Chondrocyte (in vitro differentiated cells): Measurements from ENCODE around the gene AKAP13. TPM values are rescaled to one million over a fixed set of nuclear protein-coding genes. Genes with fewer than 3 reads are reported as not detected.
"Not testable (repeated sequence)": the region's sequence is repeated elsewhere in the genome, so short reads cannot be mapped to it uniquely, and the experiment has no call there.

Experiments used
- DNase-seq: peaks from one replicate; pipeline ENCODE4 v3.0.0; 2021; ENCODE audit warnings: mixed read lengths, low spot score
- H3K27ac Mint-ChIP-seq: one replicate; pipeline ENCODE4 v1.8.0; 2021; ENCODE audit warnings: mild to moderate bottlenecking, moderate library complexity, mixed read lengths; ENCODE audit not compliant: unreplicated experiment
- H3K27me3 Mint-ChIP-seq: 2 replicates; pipeline ENCODE4 v1.8.0; 2021; ENCODE audit warnings: low read depth, mixed read lengths
- H3K36me3 Mint-ChIP-seq: 2 replicates; pipeline ENCODE4 v1.8.0; 2021; ENCODE audit warnings: low read depth, mixed read lengths
- H3K4me1 Mint-ChIP-seq: 2 replicates; pipeline ENCODE4 v1.8.0; 2021; ENCODE audit warnings: low read depth, mild to moderate bottlenecking, mixed read lengths
- H3K4me3 Mint-ChIP-seq: one replicate; pipeline ENCODE4 v1.8.0; 2021; ENCODE audit warnings: mild to moderate bottlenecking, moderate library complexity, mixed read lengths; ENCODE audit not compliant: unreplicated experiment
- H3K9me3 Mint-ChIP-seq: 2 replicates; pipeline ENCODE4 v1.8.0; 2021; ENCODE audit warnings: low read depth, mixed read lengths
- CTCF ChIP-seq: fragments of 200-600 bp; sonication (generic); IDR thresholded peaks from 2 replicates; pipeline ENCODE4 v1.5.0; 2021; ENCODE audit warnings: antibody characterized with exemption, mild to moderate bottlenecking, moderate library complexity
- total RNA-seq: library from RNA; stranded (reverse); gene quantifications from 3 replicates; pipeline ENCODE4 v1.2.1, GENCODE V29; 2021

AKAP13 gene
- total RNA-seq, 1 donor from 2014 or later: 80.6 TPM

DNA sequence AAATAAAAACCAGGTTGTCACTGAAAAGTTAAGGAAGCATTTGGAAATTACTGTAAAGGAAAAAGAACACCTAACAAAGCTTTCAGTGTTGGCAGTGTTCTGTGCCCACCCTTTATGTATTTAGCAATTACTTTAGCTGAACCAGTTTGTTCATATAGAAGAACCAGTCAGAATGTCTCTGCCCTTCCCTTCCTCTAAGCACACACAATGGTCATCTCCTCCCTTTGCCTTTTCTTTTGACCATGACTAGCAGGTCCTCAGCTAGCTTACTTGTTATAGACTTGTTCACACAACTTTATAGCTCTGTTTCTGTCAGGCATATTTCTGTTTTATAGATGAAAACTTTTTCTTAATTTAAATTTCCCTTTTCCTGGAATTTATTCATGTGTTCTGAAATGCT, 59.6 kb downstream of the AKAP13 start:
- no peak for TF ChIP-seq CTCF
- no peak for DNase-seq
- H3K36me3 Mint-ChIP-seq: no peaks in the 10 kb centered on the region
- H3K27me3 Mint-ChIP-seq: no peaks in the 10 kb centered on the region
- H3K4me1 Mint-ChIP-seq: peaks cover 28% of the 10 kb centered on the region
- H3K4me3 Mint-ChIP-seq: no peak overlapping the region
- no peak overlapping the region for H3K27ac Mint-ChIP-seq
- no peaks in the 10 kb centered on the region for H3K9me3 Mint-ChIP-seq

DNA sequence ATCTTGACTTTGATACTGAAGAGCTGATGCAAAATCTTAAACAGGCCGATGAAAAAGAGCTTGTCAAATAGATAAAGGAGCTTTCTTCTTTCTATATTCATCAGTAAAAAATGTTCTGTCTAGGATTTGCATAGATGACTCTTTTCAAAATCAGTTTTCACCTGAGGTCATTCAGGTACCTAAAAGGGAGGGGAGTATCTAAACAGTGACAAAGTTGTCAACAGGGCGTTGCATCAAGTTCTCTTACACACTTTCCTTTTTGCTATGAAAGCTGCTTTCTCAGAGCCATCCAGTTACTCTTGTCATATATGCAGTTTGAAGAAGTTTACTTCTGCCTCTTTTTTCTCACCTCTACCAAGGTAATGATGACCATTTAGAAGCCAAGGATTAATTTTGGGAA, 60.0 kb downstream of the AKAP13 start:
- H3K9me3 Mint-ChIP-seq: no peaks in the 10 kb centered on the region
- no peaks in the 10 kb centered on the region for H3K27me3 Mint-ChIP-seq
- no peak overlapping the region for H3K27ac Mint-ChIP-seq
- TF ChIP-seq CTCF: no peak
- peaks cover 29% of the 10 kb centered on the region for H3K4me1 Mint-ChIP-seq
- H3K4me3 Mint-ChIP-seq: no peak overlapping the region
- H3K36me3 Mint-ChIP-seq: no peaks in the 10 kb centered on the region
- DNase-seq: no peak

GRCh38 chr15:85441854-85442253, 61.5 kb downstream of the AKAP13 start:
- not testable (repeated sequence) for H3K36me3 Mint-ChIP-seq, H3K27ac Mint-ChIP-seq, H3K27me3 Mint-ChIP-seq, H3K9me3 Mint-ChIP-seq, H3K4me3 Mint-ChIP-seq, DNase-seq
- peaks cover 29% of the 10 kb centered on the region for H3K4me1 Mint-ChIP-seq

GRCh38 chr15:85443046-85443445, 62.6 kb downstream of the AKAP13 start:
- H3K27ac Mint-ChIP-seq: peak overlapping the region; percentile 32
- no peaks in the 10 kb centered on the region for H3K27me3 Mint-ChIP-seq
- H3K36me3 Mint-ChIP-seq: no peaks in the 10 kb centered on the region
- TF ChIP-seq CTCF: no peak
- peaks cover 5% of the 10 kb centered on the region for H3K9me3 Mint-ChIP-seq
- no peak overlapping the region for H3K4me3 Mint-ChIP-seq
- no peak for DNase-seq
- peaks cover 29% of the 10 kb centered on the region for H3K4me1 Mint-ChIP-seq

GRCh38 chr15:85443593-85444087, 63.2 kb downstream of the AKAP13 start:
- Mint-ChIP-seq H3K9me3 (peaks cover 5% of the 10 kb centered on the region), H3K4me3 (no peak overlapping the region), H3K36me3 (no peaks in the 10 kb centered on the region), H3K27me3 (no peaks in the 10 kb centered on the region), H3K4me1 (peaks cover 29% of the 10 kb centered on the region), H3K27ac (peak overlapping the region; percentile 50)
- peak; percentile 23 for TF ChIP-seq CTCF
- DNase-seq: no peak

- Mint-ChIP-seq H3K27ac (peak overlapping the region; percentile 50), H3K4me1 (peaks cover 29% of the 10 kb centered on the region), H3K9me3 (peaks cover 5% of the 10 kb centered on the region), H3K4me3 (no peak overlapping the region), H3K36me3 (no peaks in the 10 kb centered on the region), H3K27me3 (no peaks in the 10 kb centered on the region)
- DNase-seq: no peak
- no peak for TF ChIP-seq CTCF
Observed at GRCh38 chr15:85444122-85444745, 63.8 kb downstream of the AKAP13 start.
